Glutamatergic neuron (in vitro differentiated cells): ENCODE measurements around the gene PGAM1. TPM values are rescaled to one million over a fixed set of nuclear protein-coding genes. Genes with fewer than 3 reads are reported as not detected.

Experiments
- DNase-seq: peaks from one replicate; pipeline ENCODE4 v3.0.0; 2022
- H3K27ac Mint-ChIP-seq: one replicate; pipeline ENCODE4 v1.8.0; 2020; ENCODE audit warnings: mild to moderate bottlenecking, mixed read lengths, inconsistent platforms; ENCODE audit not compliant: unreplicated experiment
- H3K27me3 Mint-ChIP-seq: one replicate; pipeline ENCODE4 v1.8.0; 2020; ENCODE audit warnings: mild to moderate bottlenecking, moderate library complexity, mixed read lengths, inconsistent platforms; ENCODE audit not compliant: unreplicated experiment
- H3K36me3 Mint-ChIP-seq: one replicate; pipeline ENCODE4 v1.8.0; 2020; ENCODE audit warnings: mild to moderate bottlenecking, mixed read lengths, inconsistent platforms; ENCODE audit not compliant: unreplicated experiment
- H3K4me1 Mint-ChIP-seq: one replicate; pipeline ENCODE4 v1.8.0; 2020; ENCODE audit warnings: mild to moderate bottlenecking, low read depth, mixed read lengths, inconsistent platforms; ENCODE audit not compliant: unreplicated experiment
- H3K4me3 Mint-ChIP-seq: one replicate; pipeline ENCODE4 v1.8.0; 2020; ENCODE audit warnings: mild to moderate bottlenecking, mixed read lengths, inconsistent platforms; ENCODE audit not compliant: unreplicated experiment
- H3K9me3 Mint-ChIP-seq: one replicate; pipeline ENCODE4 v1.8.0; 2020; ENCODE audit warnings: mild to moderate bottlenecking, moderate library complexity, mixed read lengths, inconsistent platforms; ENCODE audit not compliant: unreplicated experiment
- CTCF ChIP-seq: fragments of 200-600 bp; sonication (generic); IDR thresholded peaks from one replicate; pipeline ENCODE4 v1.5.0; 2021; ENCODE audit not compliant: partially characterized antibody, unreplicated experiment
- total RNA-seq: library from RNA; stranded (reverse); fragmentation: NEBNext Ultra II Directional; extraction: Animal tissue kit (Norgen Biotek cat#: 25700); gene quantifications from one replicate; pipeline ENCODE4 v1.2.1, GENCODE V29; 2021; ENCODE audit not compliant: unreplicated experiment

The PGAM1 gene
- total RNA-seq, 1 donor from 2014 or later, result 374 TPM

GRCh38 chr10:97381626-97382025 is 44.4 kb upstream of the PGAM1 start:
- TF ChIP-seq CTCF, result no peak
- DNase-seq, result no peak
- Mint-ChIP-seq H3K4me1 (peaks cover 7% of the 10 kb centered on the region), H3K27ac (no peak overlapping the region), H3K9me3 (no peaks in the 10 kb centered on the region), H3K4me3 (no peak overlapping the region), H3K27me3 (no peaks in the 10 kb centered on the region), H3K36me3 (no peaks in the 10 kb centered on the region)

- no peak for TF ChIP-seq CTCF
- DNase-seq, result no peak
- H3K27ac Mint-ChIP-seq, result no peak overlapping the region
- no peak overlapping the region for H3K4me3 Mint-ChIP-seq
- no peaks in the 10 kb centered on the region for H3K9me3 Mint-ChIP-seq
- H3K27me3 Mint-ChIP-seq, result no peaks in the 10 kb centered on the region
- no peaks in the 10 kb centered on the region for H3K36me3 Mint-ChIP-seq
- H3K4me1 Mint-ChIP-seq, result peaks cover 7% of the 10 kb centered on the region
These were observed 42.8 kb upstream of the PGAM1 start for GRCh38 chr10:97383159-97383558.

GRCh38 chr10:97384156-97384555 is 41.8 kb upstream of the PGAM1 start:
- no peak for DNase-seq
- no peak for TF ChIP-seq CTCF
- Mint-ChIP-seq H3K27ac (no peak overlapping the region), H3K9me3 (no peaks in the 10 kb centered on the region), H3K27me3 (no peaks in the 10 kb centered on the region), H3K36me3 (no peaks in the 10 kb centered on the region), H3K4me1 (peaks cover 4% of the 10 kb centered on the region), H3K4me3 (no peak overlapping the region)

GRCh38 chr10:97384641-97385040 is 41.4 kb upstream of the PGAM1 start:
- Mint-ChIP-seq H3K36me3 (no peaks in the 10 kb centered on the region), H3K27me3 (no peaks in the 10 kb centered on the region), H3K9me3 (no peaks in the 10 kb centered on the region), H3K4me1 (no peaks in the 10 kb centered on the region), H3K27ac (no peak overlapping the region), H3K4me3 (no peak overlapping the region)
- TF ChIP-seq CTCF, result no peak
- no peak for DNase-seq

- no peaks in the 10 kb centered on the region for H3K9me3 Mint-ChIP-seq
- no peak overlapping the region for H3K27ac Mint-ChIP-seq
- H3K36me3 Mint-ChIP-seq, result no peaks in the 10 kb centered on the region
- no peaks in the 10 kb centered on the region for H3K27me3 Mint-ChIP-seq
- no peak overlapping the region for H3K4me3 Mint-ChIP-seq
- H3K4me1 Mint-ChIP-seq, result no peaks in the 10 kb centered on the region
- no peak for DNase-seq
- TF ChIP-seq CTCF, result no peak
These were observed 40.4 kb upstream of the PGAM1 start for GRCh38 chr10:97385565-97385964.
